ENCODE data around the gene KIAA1671. TPM values are rescaled to one million over a fixed set of nuclear protein-coding genes. Genes with fewer than 3 reads are reported as not detected.

The KIAA1671 gene
- total RNA-seq, 1 experiment from 2014 or later: 18.6 TPM

DNA sequence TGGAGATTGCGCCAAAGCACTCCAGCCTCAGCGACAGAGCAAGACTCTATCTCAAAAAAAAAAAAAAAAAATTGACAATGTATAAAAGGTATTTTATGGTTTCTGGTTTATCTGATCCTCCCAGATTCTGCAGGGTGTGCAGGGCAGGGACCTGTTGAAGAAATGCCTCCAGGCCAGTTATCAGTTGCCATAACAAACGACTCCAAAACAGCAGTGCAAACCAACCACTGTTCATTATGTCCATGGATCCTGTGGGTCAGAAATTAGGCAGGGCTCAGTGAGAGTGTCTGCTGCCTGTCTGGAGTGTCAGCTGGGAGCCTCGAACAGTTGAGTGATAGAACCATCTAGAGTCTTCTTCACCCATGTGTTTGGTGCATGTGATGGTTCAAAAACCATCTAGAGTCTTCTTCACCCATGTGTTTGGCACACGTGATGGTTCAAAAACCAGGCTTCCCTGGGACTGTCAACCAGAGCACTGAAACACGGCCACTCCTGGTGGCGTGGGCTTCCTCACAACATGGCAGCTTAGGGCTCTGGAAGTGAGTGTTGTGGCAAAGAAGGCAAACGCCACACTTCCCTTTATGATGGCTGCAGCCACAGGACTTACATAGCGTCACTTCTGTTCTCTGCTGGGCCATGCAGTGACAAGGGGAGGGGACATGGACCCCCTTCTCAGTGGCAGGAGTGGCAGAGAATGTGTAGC lies 132.0 kb downstream of the KIAA1671 start:
- no peaks in the 10 kb centered on the region for H3K36me3 ChIP-seq (ENCODE audit: low read depth, low read length)
- no TSS peak for BruUV-seq (replicated peaks)
- no peaks in the 10 kb centered on the region for H3K9me3 ChIP-seq (ENCODE audit: low read length)
- CTCF ChIA-PET: no interaction called here
- intact Hi-C loops (cut with micrococcal nuclease): no loop called here
- no peaks in the 10 kb centered on the region for H3K27me3 ChIP-seq (ENCODE audit: low read length)
- TF ChIP-seq EZH2phosphoT487 (IDR thresholded peaks at IDR 0.05; ENCODE audit: borderline replicate concordance, low read length): no peak
- no peak for TF ChIP-seq EZH2 (IDR thresholded peaks at IDR 0.05; ENCODE audit: low read length, unreplicated experiment)
- TF ChIP-seq, protein P1, sequence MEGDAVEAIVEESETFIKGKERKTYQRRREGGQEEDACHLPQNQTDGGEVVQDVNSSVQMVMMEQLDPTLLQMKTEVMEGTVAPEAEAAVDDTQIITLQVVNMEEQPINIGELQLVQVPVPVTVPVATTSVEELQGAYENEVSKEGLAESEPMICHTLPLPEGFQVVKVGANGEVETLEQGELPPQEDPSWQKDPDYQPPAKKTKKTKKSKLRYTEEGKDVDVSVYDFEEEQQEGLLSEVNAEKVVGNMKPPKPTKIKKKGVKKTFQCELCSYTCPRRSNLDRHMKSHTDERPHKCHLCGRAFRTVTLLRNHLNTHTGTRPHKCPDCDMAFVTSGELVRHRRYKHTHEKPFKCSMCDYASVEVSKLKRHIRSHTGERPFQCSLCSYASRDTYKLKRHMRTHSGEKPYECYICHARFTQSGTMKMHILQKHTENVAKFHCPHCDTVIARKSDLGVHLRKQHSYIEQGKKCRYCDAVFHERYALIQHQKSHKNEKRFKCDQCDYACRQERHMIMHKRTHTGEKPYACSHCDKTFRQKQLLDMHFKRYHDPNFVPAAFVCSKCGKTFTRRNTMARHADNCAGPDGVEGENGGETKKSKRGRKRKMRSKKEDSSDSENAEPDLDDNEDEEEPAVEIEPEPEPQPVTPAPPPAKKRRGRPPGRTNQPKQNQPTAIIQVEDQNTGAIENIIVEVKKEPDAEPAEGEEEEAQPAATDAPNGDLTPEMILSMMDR (conservative IDR thresholded peaks at IDR 0.05; ENCODE audit: low read depth, low read length): no peak
- no peak overlapping the region for H3K27ac ChIP-seq (ENCODE audit: low read length)
- DNase-seq (no peak), ATAC-seq (no peak)
- no peaks in the 10 kb centered on the region for H3K9me2 ChIP-seq (replicated peaks; ENCODE audit: low read length)
- H3F3A ChIP-seq (ENCODE audit: low read length, unreplicated experiment): no peaks in the 10 kb centered on the region
- H3K4me1 ChIP-seq (ENCODE audit: insufficient read depth, low read length): no peaks in the 10 kb centered on the region
- no peaks in the 10 kb centered on the region for H4K20me1 ChIP-seq (ENCODE audit: low read length)
- no peak overlapping the region for H2AFZ ChIP-seq (ENCODE audit: low read length)
- H3K79me2 ChIP-seq (ENCODE audit: low read length): no peaks in the 10 kb centered on the region
- H3K9ac ChIP-seq (ENCODE audit: low read length): no peak overlapping the region
- POLR2A ChIA-PET (ENCODE audit: unreplicated experiment): no interaction called here
- H3K4me2 ChIP-seq (ENCODE audit: low read length): no peak overlapping the region
- no peak overlapping the region for H3K4me3 ChIP-seq (ENCODE audit: low read length)

- POLR2A ChIA-PET (ENCODE audit: unreplicated experiment): no interaction called here
- no peak overlapping the region for H3K27ac ChIP-seq (ENCODE audit: low read length)
- no peak overlapping the region for H3K4me3 ChIP-seq (ENCODE audit: low read length)
- no peak overlapping the region for H3K9ac ChIP-seq (ENCODE audit: low read length)
- no peaks in the 10 kb centered on the region for H4K20me1 ChIP-seq (ENCODE audit: low read length)
- ATAC-seq (no peak), DNase-seq (no peak)
- CTCF ChIA-PET: interaction anchor here (0.7 kb wide), 1 partner anchor 82 kb away, joined by 6 read pairs; no protein-coding TSS in a partner anchor
- no peak for TF ChIP-seq EZH2 (IDR thresholded peaks at IDR 0.05; ENCODE audit: low read length, unreplicated experiment)
- TF ChIP-seq, protein P1 (conservative IDR thresholded peaks at IDR 0.05; ENCODE audit: low read depth, low read length): no peak
- no peak for TF ChIP-seq EZH2phosphoT487 (IDR thresholded peaks at IDR 0.05; ENCODE audit: borderline replicate concordance, low read length)
- no peaks in the 10 kb centered on the region for H3K27me3 ChIP-seq (ENCODE audit: low read length)
- no peaks in the 10 kb centered on the region for H3K4me1 ChIP-seq (ENCODE audit: insufficient read depth, low read length)
- no peaks in the 10 kb centered on the region for H3K79me2 ChIP-seq (ENCODE audit: low read length)
- H3K4me2 ChIP-seq (ENCODE audit: low read length): no peak overlapping the region
- no peaks in the 10 kb centered on the region for H3K36me3 ChIP-seq (ENCODE audit: low read depth, low read length)
- no peaks in the 10 kb centered on the region for H3K9me2 ChIP-seq (replicated peaks; ENCODE audit: low read length)
- H2AFZ ChIP-seq (ENCODE audit: low read length): no peak overlapping the region
- intact Hi-C loops (cut with micrococcal nuclease): no loop called here
- BruUV-seq (replicated peaks): no TSS peak
- no peaks in the 10 kb centered on the region for H3K9me3 ChIP-seq (ENCODE audit: low read length)
- no peaks in the 10 kb centered on the region for H3F3A ChIP-seq (ENCODE audit: low read length, unreplicated experiment)
These were observed 132.6 kb downstream of the KIAA1671 start for GRCh38 chr22:25085156-25085555.
